Thymus (tissue), 11 donors: Measurements from ENCODE around the gene TMX2. TPM values are rescaled to one million over a fixed set of nuclear protein-coding genes. Genes with fewer than 3 reads are reported as not detected.

Source experiments
- DNase-seq, 9 donors: peaks; one replicate each; pipeline ENCODE4 v3.0.0-alpha.2; 2013; ENCODE audit warnings: low spot score in 9 of 9, low read depth in 6 of 9, missing footprints in 1 of 9
- H3K27ac ChIP-seq, 2 donors: one replicate each; pipeline ENCODE4 v1.5.1; 2013; ENCODE audit warnings: control low read depth in 1 of 2, low read depth in 1 of 2, low read length in 1 of 2, mild to moderate bottlenecking in 1 of 2, moderate library complexity in 1 of 2
- H3K27me3 ChIP-seq, 2 donors: one replicate each; pipeline ENCODE4 v1.5.1; 2013; ENCODE audit warnings: low read length in 1 of 2; ENCODE audit not compliant: control insufficient read depth in 2 of 2, insufficient read depth in 1 of 2
- H3K36me3 ChIP-seq, 2 donors: one replicate each; pipeline ENCODE4 v1.5.1; 2013; ENCODE audit warnings: low read length in 1 of 2, mild to moderate bottlenecking in 1 of 2, moderate library complexity in 1 of 2; ENCODE audit not compliant: control insufficient read depth in 2 of 2, insufficient read depth in 2 of 2
- H3K4me1 ChIP-seq, 2 donors: one replicate each; pipeline ENCODE4 v1.5.1; 2013; ENCODE audit warnings: low read length in 2 of 2; ENCODE audit not compliant: control insufficient read depth in 2 of 2, insufficient read depth in 2 of 2
- H3K4me3 ChIP-seq, 2 donors: one replicate each; pipeline ENCODE4 v1.5.1; 2013; ENCODE audit warnings: low read length in 2 of 2, control low read depth in 1 of 2, mild to moderate bottlenecking in 1 of 2
- H3K9me3 ChIP-seq, 2 donors: one replicate each; pipeline ENCODE4 v1.5.1; 2013; ENCODE audit warnings: low read length in 1 of 2, mild to moderate bottlenecking in 1 of 2; ENCODE audit not compliant: control insufficient read depth in 2 of 2, insufficient read depth in 1 of 2
- WGBS: extraction: QIAGEN DNeasy Blood & Tissue Kit; methylation state at CpG from one replicate; pipeline ENCODE4 v1.1.7; 2013; 5-methylcytosine and 5-hydroxymethylcytosine counted together
- polyA plus RNA-seq: library from polyadenylated mRNA; stranded (reverse); fragments of 200-250 nt; gene quantifications from one replicate; pipeline ENCODE4 v1.2.3, GENCODE V29; 2013
- total RNA-seq: library from RNA; stranded (reverse); fragments of 120-200 nt; gene quantifications from one replicate; pipeline ENCODE4 v1.2.4, GENCODE V29; 2013
- donor health status: healthy.

The TMX2 gene
- total and polyA plus RNA-seq, 2 donors = 60.2 to 61.4 TPM

DNA sequence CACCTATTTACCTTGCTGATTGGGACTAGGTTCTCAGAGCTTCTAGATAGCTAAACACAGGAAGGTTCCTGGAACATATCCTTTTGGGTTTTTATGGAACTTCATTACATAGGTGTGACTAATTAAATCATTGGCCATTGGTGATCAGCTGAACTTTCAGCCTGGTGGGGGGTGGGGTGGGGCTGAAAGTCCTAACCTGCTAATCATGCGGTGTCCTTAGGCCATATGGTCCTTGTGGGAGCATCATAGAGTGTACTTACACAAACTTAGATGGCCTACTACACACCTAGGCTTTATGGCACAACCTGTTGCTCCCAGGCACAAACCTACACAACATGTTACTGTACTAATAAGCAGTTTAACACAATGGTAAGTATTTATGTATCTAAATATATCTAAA lies 20.3 kb downstream of the TMX2 start:
- Histone ChIP-seq H3K9me3 (no peaks in the 10 kb centered on the region), H3K4me3 (no peak overlapping the region), H3K36me3 (peaks cover 8 to 21% of the 10 kb centered on the region in 2 donors), H3K4me1 (no peaks in the 10 kb centered on the region), H3K27me3 (no peaks in the 10 kb centered on the region), H3K27ac (no peak overlapping the region)
- 97% methylated on average over 1 of the region's 1 CpG for WGBS
- DNase-seq = no peak

DNA sequence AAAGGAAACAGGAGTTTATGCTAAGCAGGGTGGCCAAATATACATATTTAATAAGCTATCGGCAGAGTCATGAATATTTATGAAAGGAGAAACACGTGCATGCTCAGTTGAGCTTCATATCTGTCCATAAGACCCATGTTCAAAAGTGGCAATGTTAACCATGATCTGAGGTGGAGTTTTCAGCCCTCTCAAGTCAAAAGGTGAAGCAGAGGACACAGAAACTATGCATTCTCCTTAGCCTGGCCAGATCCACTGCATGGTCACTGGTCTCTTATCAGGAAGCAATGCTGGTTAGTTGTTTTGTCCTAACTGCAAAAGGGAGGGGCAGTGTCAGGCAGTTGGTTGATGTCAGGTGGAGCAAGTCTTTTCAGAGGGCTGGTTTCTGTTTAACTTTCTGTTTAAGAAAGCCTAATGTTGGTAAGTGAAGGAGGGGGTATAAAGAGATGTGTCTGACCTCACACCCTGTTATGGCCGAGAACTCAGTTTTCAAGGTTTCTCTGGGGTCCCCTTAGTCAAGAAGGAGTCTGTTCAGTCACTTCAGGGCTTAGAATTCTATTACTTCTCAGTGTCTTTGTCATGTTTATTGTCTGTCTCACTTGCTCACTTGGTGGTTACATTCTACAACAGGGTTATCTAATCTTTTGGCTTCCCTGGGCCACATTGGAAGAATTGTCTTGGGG lies 23.4 kb downstream of the TMX2 start:
- peaks cover 19 to 39% of the 10 kb centered on the region in 2 donors for H3K36me3 ChIP-seq
- H3K9me3 ChIP-seq = no peaks in the 10 kb centered on the region
- H3K4me1 ChIP-seq = peaks cover 0 to 1% of the 10 kb centered on the region in 2 donors
- DNase-seq = no peak
- WGBS = 94% methylated on average over 3 of the region's 3 CpGs
- no peaks in the 10 kb centered on the region for H3K27me3 ChIP-seq
- H3K4me3 ChIP-seq = no peak overlapping the region
- H3K27ac ChIP-seq = no peak overlapping the region

DNA sequence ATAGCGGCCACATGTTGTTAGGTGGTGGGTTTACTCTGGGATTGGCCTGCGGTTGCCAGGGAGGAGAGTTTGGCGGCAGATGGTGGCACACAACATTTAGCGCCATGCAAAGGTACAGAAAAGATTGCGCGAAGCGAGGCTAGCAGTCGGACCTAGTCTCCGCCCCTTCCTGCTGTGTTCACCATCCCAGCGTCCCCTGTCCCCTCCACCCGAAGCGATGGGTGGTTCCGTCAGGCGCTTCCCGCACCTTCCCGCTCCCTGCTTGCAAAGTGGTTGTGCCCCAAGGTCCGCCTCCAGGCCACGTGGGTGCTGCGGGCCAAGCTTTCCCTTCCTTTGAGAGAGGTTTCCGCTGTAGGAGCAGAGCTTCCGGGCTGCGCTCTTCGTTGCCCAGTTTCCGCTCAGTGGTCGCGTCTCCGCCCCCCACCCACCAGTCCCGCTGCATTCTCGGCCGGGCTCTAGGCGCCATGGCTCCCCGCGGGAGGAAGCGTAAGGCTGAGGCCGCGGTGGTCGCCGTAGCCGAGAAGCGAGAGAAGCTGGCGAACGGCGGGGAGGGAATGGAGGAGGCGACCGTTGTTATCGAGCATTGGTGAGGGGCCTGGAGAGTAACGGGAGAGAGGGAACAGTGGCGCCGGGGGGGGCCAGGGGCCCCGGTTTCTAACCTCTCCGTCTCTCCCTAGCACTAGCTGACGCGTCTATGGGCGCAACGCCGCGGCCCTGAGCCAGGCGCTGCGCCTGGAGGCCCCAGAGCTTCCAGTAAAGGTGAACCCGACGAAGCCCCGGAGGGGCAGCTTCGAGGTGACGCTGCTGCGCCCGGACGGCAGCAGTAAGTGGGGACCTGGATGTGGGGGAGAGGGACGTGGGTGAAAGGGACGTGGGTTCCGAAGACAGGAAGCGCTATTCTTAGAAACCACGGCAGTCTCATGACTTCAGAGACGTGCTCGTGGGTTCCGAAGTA lies 29.0 kb downstream of the TMX2 start, which contains the start of gene SELENOH:
SELENOH (plus strand) TSS at position 360 of the 955 bp plus-strand sequence; CDS start at position 465, 105 bp downstream.
- Histone ChIP-seq H3K36me3 (peaks cover 43 to 60% of the 10 kb centered on the region in 2 donors), H3K27ac (peak within 1 kb of the TSS; percentile 93 to 98), H3K4me1 (peaks cover 9% of the 10 kb centered on the region in 2 donors), H3K9me3 (no peaks in the 10 kb centered on the region), H3K27me3 (no peaks in the 10 kb centered on the region), H3K4me3 (peak within 1 kb of the TSS; percentile 79 to 88)
- under 1% methylated on average over 75 of the region's 75 CpGs for WGBS
- peak; percentile 74 to 95 (median 85) for DNase-seq

DNA sequence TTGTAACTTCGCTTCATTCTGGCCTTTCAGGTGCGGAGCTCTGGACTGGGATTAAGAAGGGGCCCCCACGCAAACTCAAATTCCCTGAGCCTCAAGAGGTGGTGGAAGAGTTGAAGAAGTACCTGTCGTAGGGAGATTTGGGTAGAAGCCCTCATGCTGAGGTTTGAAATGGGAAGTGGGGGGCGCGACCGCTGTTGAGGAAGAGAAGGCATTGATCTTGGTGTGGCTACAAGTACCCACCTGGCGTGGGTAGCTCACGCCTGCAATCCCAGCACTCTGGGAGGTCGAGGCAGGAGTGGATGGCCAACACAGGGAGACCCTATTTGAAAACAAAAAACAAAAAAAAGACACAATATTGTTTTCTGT lies 29.7 kb downstream of the TMX2 start:
- Histone ChIP-seq H3K27ac (peak overlapping the region; percentile 93 to 98), H3K27me3 (no peaks in the 10 kb centered on the region), H3K4me3 (peak overlapping the region; percentile 79 to 88), H3K36me3 (peaks cover 44 to 66% of the 10 kb centered on the region in 2 donors), H3K9me3 (no peaks in the 10 kb centered on the region), H3K4me1 (peaks cover 9% of the 10 kb centered on the region in 2 donors)
- 0% methylated on average over 10 of the region's 10 CpGs for whole genome bisulfite sequencing
- DNase-seq = no peak

DNA sequence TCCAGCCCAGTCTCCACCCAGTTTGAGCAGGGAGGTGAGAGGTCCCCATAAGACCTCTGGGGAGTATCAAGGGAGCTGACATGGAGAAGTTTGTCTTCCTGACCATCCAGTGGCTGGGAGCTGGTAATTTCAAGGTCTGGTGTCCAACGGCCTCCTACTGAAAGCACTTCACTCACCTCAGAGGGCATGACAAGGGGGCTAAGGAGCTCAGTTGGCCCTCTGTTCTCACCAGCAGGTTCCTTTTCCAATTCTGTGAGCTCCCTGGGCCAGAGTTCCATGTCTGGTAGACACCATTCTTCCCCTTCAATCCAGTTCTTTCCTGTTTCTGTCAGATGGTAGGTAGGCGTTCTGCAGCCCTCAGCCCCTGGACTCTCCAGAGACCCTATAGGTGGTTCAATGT lies 32.0 kb downstream of the TMX2 start:
- peaks cover 9% of the 10 kb centered on the region in 2 donors for H3K4me1 ChIP-seq

DNA sequence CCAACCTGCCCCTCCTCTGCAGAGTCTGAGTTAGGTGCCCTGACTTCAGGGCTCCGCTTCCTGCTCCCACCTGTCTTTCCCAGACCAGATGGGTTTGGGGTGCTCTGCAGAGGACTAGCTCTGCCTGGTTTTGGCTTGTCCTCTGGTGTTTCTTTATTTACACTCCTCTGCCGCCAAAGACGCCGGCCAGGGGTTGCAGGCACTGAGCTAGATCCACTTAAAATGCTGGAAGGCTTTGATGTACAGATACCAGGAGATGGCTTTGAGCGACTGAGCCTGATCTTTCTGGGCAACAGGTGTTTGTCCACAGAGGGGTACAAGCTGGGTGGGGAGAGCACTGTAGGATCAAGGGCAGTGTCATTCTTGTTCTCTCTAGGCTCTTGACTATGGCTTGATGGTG lies 32.8 kb downstream of the TMX2 start:
- no peak overlapping the region for H3K4me3 ChIP-seq
- H3K36me3 ChIP-seq = peaks cover 32 to 47% of the 10 kb centered on the region in 2 donors
- no peaks in the 10 kb centered on the region for H3K27me3 ChIP-seq
- no peak for DNase-seq
- no peaks in the 10 kb centered on the region for H3K9me3 ChIP-seq
- peaks cover 9% of the 10 kb centered on the region in 2 donors for H3K4me1 ChIP-seq
- peak overlapping the region in 1 of 2 donors; percentile 26 for H3K27ac ChIP-seq
- 97% methylated on average over 5 of the region's 5 CpGs for WGBS

More for the DNA sequence above, 32.0 kb downstream of the TMX2 start:
- no peak for DNase-seq
- H3K27me3 ChIP-seq = no peaks in the 10 kb centered on the region
- no peak overlapping the region for H3K27ac ChIP-seq
- H3K4me3 ChIP-seq = no peak overlapping the region
- H3K9me3 ChIP-seq = no peaks in the 10 kb centered on the region
- peaks cover 32 to 50% of the 10 kb centered on the region in 2 donors for H3K36me3 ChIP-seq
- 94% methylated on average over 2 of the region's 2 CpGs for WGBS

DNA sequence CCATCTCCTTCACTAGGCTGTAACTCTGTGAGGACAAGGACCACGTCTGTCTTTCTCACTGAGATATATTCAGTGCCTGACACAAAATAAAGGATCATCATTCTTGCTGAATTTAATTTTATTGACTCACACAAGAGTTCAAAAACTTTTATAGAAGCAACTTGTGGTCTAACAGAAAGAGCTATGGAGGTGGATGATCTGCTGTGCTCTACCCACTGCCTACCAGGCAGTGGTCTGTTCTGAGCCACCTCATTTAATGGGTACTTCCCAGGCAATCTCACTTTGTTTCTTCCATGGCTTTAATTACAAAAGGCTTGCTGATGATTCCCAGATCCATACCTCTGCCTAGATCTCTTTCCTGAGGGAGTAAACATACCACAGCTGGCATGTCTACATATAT lies 34.5 kb downstream of the TMX2 start:
- DNase-seq = no peak
- Histone ChIP-seq H3K36me3 (peaks cover 36 to 47% of the 10 kb centered on the region in 2 donors), H3K27ac (no peak overlapping the region), H3K27me3 (no peaks in the 10 kb centered on the region), H3K4me3 (no peak overlapping the region), H3K4me1 (peaks cover 7 to 9% of the 10 kb centered on the region in 2 donors), H3K9me3 (no peaks in the 10 kb centered on the region)
- 97% methylated on average over 1 of the region's 1 CpG for WGBS

DNA sequence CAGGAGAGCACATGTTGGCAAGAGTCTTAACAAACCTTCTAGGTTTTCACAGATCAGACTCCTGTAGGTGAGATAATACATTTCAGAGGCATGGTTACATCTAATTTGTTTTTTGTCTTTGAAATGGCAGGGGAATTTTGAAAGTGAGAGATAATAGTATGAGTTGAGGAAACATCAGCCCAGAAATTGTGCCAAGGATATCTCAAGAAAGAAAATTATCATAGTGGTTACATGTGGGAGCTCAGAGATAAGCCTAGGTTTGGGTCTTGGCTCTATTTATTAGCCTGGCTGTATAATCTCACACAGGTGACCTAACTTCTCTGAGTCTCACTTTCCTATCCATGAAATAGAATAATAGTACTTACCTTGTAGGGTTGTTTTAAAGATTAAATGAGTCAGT lies 38.8 kb downstream of the TMX2 start:
- H3K9me3 ChIP-seq = no peaks in the 10 kb centered on the region
- H3K4me1 ChIP-seq = no peaks in the 10 kb centered on the region
- H3K27ac ChIP-seq = no peak overlapping the region
- DNase-seq = no peak
- no peaks in the 10 kb centered on the region for H3K27me3 ChIP-seq
- no peak overlapping the region for H3K4me3 ChIP-seq
- H3K36me3 ChIP-seq = peaks cover 7 to 9% of the 10 kb centered on the region in 2 donors
